Measurements from ENCODE around the gene DUSP11. TPM values are rescaled to one million over a fixed set of nuclear protein-coding genes. Genes with fewer than 3 reads are reported as not detected.

The DUSP11 gene
- total RNA-seq, 4 donors from 2014 or later: 19.8 to 34.1 (median 25.3) TPM

DNA sequence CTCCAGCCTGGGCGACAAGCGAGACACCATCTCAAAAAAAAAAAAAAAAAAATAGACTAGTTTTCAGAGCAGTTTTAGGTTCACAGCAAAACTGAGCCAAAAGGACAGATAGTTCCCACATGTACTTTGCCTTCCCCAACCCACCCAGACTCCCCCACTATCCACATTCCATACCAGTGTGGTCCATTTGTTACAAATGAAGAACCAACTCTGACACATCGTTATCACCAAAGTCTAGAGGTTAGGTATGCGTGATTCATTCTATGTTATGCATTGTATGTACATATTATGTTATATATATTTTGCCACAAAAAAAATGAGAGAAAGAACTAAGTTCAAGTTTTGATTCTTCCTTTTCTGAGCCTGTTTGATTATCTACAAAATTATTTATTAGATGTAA is 3.5 kb downstream of the DUSP11 start:
- Histone ChIP-seq H3K4me1 (peaks cover 0 to 26% (median 3%) of the 10 kb centered on the region in 4 donors), H3K27ac (no peak overlapping the region), H3K36me3 (peaks cover 0 to 57% (median 0%) of the 10 kb centered on the region in 3 donors), H3K9me3 (no peaks in the 10 kb centered on the region), H3K4me3 (no peak overlapping the region), H3K27me3 (no peaks in the 10 kb centered on the region)
- 94 to 97% methylated on average over 4 of the region's 4 CpGs for WGBS, 2 donors
- no peak for DNase-seq (ENCODE audit: low spot score in 2 of 2)
- TF ChIP-seq, protein P1, sequence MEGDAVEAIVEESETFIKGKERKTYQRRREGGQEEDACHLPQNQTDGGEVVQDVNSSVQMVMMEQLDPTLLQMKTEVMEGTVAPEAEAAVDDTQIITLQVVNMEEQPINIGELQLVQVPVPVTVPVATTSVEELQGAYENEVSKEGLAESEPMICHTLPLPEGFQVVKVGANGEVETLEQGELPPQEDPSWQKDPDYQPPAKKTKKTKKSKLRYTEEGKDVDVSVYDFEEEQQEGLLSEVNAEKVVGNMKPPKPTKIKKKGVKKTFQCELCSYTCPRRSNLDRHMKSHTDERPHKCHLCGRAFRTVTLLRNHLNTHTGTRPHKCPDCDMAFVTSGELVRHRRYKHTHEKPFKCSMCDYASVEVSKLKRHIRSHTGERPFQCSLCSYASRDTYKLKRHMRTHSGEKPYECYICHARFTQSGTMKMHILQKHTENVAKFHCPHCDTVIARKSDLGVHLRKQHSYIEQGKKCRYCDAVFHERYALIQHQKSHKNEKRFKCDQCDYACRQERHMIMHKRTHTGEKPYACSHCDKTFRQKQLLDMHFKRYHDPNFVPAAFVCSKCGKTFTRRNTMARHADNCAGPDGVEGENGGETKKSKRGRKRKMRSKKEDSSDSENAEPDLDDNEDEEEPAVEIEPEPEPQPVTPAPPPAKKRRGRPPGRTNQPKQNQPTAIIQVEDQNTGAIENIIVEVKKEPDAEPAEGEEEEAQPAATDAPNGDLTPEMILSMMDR (IDR thresholded peaks at IDR 0.05): no peak
- TF ChIP-seq EP300 (IDR thresholded peaks at IDR 0.05) (no peak), POLR2A (IDR thresholded peaks at IDR 0.05) (no peak)

DNA sequence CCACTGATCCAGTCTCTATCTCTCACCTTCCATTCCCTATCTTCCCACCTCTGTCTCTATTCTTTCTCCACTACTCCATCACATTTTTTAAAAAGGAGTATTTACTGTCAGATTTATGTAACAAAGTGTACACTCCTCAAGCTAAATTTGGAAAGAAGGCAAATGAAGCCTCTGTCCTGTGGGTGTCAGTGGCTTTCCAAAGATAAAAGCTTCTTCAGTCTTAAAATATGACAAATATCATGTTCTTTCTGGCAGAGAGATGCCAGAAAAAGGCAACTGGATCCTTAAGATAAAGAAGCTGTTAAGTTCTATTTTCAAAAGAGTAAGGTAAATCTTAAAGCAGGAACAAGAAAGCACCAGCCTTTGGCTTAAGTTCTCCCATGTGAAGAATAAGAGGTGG is 7.1 kb downstream of the DUSP11 start:
- TF ChIP-seq POLR2A (IDR thresholded peaks at IDR 0.05): no peak
- TF ChIP-seq, protein P1 (IDR thresholded peaks at IDR 0.05): no peak
- TF ChIP-seq EP300 (IDR thresholded peaks at IDR 0.05): no peak
- Histone ChIP-seq H3K27me3 (no peaks in the 10 kb centered on the region), H3K4me3 (no peak overlapping the region), H3K4me1 (peaks cover 0 to 12% (median 0%) of the 10 kb centered on the region in 4 donors), H3K9me3 (no peaks in the 10 kb centered on the region), H3K36me3 (peaks cover 0 to 93% (median 6%) of the 10 kb centered on the region in 3 donors), H3K27ac (no peak overlapping the region)
- no peak for DNase-seq (ENCODE audit: low spot score in 2 of 2)

DNA sequence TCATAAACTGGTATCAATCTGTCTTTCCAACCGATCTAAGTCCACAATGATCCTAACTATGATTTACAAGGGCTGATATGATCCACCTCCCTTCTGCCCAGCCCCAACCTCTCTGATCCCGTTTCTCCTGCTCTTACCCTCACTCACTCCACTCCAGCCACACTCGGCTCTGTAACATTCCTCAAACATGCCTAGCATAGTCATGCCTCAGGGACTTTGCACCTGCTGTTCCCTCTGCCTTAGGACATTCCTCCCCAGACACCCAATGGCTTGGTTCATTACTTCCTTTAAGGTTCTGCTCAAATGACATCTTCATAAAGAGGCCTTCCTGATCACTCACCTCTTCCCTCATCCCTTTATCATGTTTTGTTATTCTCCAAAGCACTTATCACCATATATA is 9.2 kb downstream of the DUSP11 start:
- H3K9me3 ChIP-seq: no peaks in the 10 kb centered on the region
- H3K27me3 ChIP-seq: no peaks in the 10 kb centered on the region
- WGBS, 2 donors: 89 to 91% methylated on average over 3 of the region's 3 CpGs
- H3K27ac ChIP-seq: no peak overlapping the region
- H3K4me1 ChIP-seq: peaks cover 0 to 7% (median 0%) of the 10 kb centered on the region in 4 donors
- no peak for DNase-seq (ENCODE audit: low spot score in 2 of 2)
- TF ChIP-seq, protein P1 (IDR thresholded peaks at IDR 0.05): no peak
- TF ChIP-seq EP300 (IDR thresholded peaks at IDR 0.05) (no peak), POLR2A (IDR thresholded peaks at IDR 0.05) (no peak)
- H3K36me3 ChIP-seq: peaks cover 0 to 95% (median 15%) of the 10 kb centered on the region in 3 donors
- H3K4me3 ChIP-seq: no peak overlapping the region

DNA sequence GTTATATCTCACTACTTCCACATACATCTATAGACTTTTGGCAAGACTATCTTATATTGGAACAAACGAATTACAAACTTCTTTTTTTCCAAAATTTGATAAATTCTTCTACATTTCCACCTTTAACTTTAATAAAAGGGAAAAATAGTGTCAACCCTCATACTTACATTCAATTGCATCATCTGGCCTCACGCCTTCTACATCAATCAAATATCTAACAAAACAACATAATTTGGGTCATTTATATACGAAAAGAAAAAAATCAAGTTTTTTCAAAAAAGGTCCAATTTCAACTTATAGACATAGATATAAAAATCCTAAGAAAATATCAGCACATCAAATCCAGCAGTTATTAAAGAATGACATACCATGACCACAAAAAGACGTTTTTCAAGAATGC is 12.9 kb downstream of the DUSP11 start:
- Histone ChIP-seq H3K4me1 (no peaks in the 10 kb centered on the region), H3K4me3 (no peak overlapping the region), H3K27ac (no peak overlapping the region), H3K36me3 (peaks cover 0 to 95% (median 21%) of the 10 kb centered on the region in 3 donors), H3K9me3 (no peaks in the 10 kb centered on the region), H3K27me3 (no peaks in the 10 kb centered on the region)
- 87 to 90% methylated on average over 4 of the region's 4 CpGs for WGBS, 2 donors
- no peak for DNase-seq (ENCODE audit: low spot score in 2 of 2)
- no peak for TF ChIP-seq POLR2A (IDR thresholded peaks at IDR 0.05)
- no peak for TF ChIP-seq EP300 (IDR thresholded peaks at IDR 0.05)
- TF ChIP-seq, protein P1 (IDR thresholded peaks at IDR 0.05): no peak

DNA sequence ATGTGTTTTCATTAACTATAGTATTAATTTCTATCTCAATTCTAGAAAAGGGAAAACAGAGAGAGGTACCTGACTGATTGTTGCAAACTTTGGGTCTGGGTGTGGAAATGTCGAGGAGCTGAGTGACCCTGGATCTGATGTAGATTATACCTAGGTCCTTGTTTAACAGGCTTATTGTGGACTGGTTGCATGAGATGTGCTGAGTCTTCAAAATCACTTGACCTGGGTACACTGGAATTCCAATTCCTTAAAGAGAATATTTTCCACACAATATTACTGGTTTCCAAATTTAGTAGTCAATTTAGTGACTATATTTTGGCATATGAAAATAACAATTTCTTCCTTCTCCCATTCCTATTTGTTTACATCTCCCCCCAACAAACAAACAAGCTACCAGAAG is 13.6 kb downstream of the DUSP11 start:
- Histone ChIP-seq H3K36me3 (peaks cover 0 to 95% (median 21%) of the 10 kb centered on the region in 3 donors), H3K4me3 (no peak overlapping the region), H3K4me1 (no peaks in the 10 kb centered on the region), H3K27ac (no peak overlapping the region), H3K27me3 (no peaks in the 10 kb centered on the region), H3K9me3 (no peaks in the 10 kb centered on the region)
- no peak for DNase-seq (ENCODE audit: low spot score in 2 of 2)
- WGBS, 2 donors: 95 to 97% methylated on average over 1 of the region's 1 CpG
- TF ChIP-seq, protein P1 (IDR thresholded peaks at IDR 0.05): no peak
- TF ChIP-seq POLR2A (IDR thresholded peaks at IDR 0.05): no peak
- TF ChIP-seq EP300 (IDR thresholded peaks at IDR 0.05): no peak
